Keratinocyte (primary cell): ENCODE results near the gene CDR2L. TPM values are rescaled to one million over a fixed set of nuclear protein-coding genes. Genes with fewer than 3 reads are reported as not detected.

ENCODE experiments used
- DNase-seq: peaks from one replicate; pipeline ENCODE4 v3.0.0-alpha.2; 2011; ENCODE audit warnings: low read depth, missing footprints, low spot score
- FAIRE-seq: peaks from 2 replicates; lab custom pipeline; 2011; peaks lifted over from hg19 to GRCh38; lab: Jason Lieb, UNC
- H2AFZ ChIP-seq: 2 replicates; pipeline ENCODE4 v1.6.0; 2012; ENCODE audit warnings: low read length, control low read depth, inconsistent platforms; ENCODE audit not compliant: control insufficient read depth
- H3K27ac ChIP-seq: 2 replicates; pipeline ENCODE4 v1.5.1; 2011; ENCODE audit warnings: low read length; ENCODE audit not compliant: control insufficient read depth, insufficient read depth
- H3K27me3 ChIP-seq: 3 replicates; pipeline ENCODE4 v1.6.0; 2011; ENCODE audit warnings: low read length; ENCODE audit not compliant: control insufficient read depth, insufficient read depth; ENCODE audit errors: extremely low read depth
- H3K36me3 ChIP-seq, 2 experiments: 2 replicates in 1 of 2; 3 replicates in 1 of 2; pipeline ENCODE4 v1.5.1; 2011; ENCODE audit warnings: low read length in 2 of 2, mild to moderate bottlenecking in 1 of 2; ENCODE audit not compliant: control insufficient read depth in 2 of 2, insufficient read depth in 2 of 2; ENCODE audit errors: extremely low read depth in 1 of 2
- H3K4me1 ChIP-seq: 3 replicates; pipeline ENCODE4 v1.5.1; 2011; ENCODE audit warnings: low read length; ENCODE audit not compliant: control insufficient read depth, insufficient read depth; ENCODE audit errors: extremely low read depth
- H3K4me2 ChIP-seq: 3 replicates; pipeline ENCODE4 v1.6.0; 2011; ENCODE audit warnings: low read depth, low read length; ENCODE audit not compliant: control insufficient read depth, insufficient read depth; ENCODE audit errors: extremely low read depth
- H3K4me3 ChIP-seq, 3 experiments: fragments of 200-600 bp in 1 of 3; sonication (generic) in 1 of 3; 2 replicates in 2 of 3; 3 replicates in 1 of 3; pipeline ENCODE4 v1.5.1; 2011 to 2016; ENCODE audit warnings: low read length in 3 of 3, mild to moderate bottlenecking in 3 of 3, control low read depth in 2 of 3, inconsistent platforms in 1 of 3, low read depth in 1 of 3, mixed read lengths in 1 of 3, mixed run types in 1 of 3, moderate library complexity in 1 of 3; ENCODE audit not compliant: control insufficient read depth in 2 of 3, insufficient read depth in 2 of 3; ENCODE audit errors: extremely low read depth in 1 of 3
- H3K79me2 ChIP-seq: 2 replicates; pipeline ENCODE4 v1.6.0; 2012; ENCODE audit warnings: low read length; ENCODE audit not compliant: control insufficient read depth, insufficient read depth
- H3K9ac ChIP-seq: 3 replicates; pipeline ENCODE4 v1.6.0; 2011; ENCODE audit warnings: low read length; ENCODE audit not compliant: control insufficient read depth, insufficient read depth; ENCODE audit errors: extremely low read depth
- H3K9me1 ChIP-seq: 3 replicates; pipeline ENCODE4 v1.6.0; 2011; ENCODE audit warnings: low read length; ENCODE audit not compliant: control insufficient read depth, insufficient read depth; ENCODE audit errors: extremely low read depth
- H3K9me3 ChIP-seq: 2 replicates; pipeline ENCODE4 v1.5.1; 2012; ENCODE audit warnings: low read depth, low read length; ENCODE audit not compliant: control insufficient read depth
- H4K20me1 ChIP-seq: 3 replicates; pipeline ENCODE4 v1.6.0; 2011; ENCODE audit warnings: low read length; ENCODE audit not compliant: control insufficient read depth, insufficient read depth; ENCODE audit errors: extremely low read depth
- CTCF ChIP-seq, 3 experiments: IDR thresholded peaks in 1 of 3; conservative IDR thresholded peaks in 1 of 3; optimal IDR thresholded peaks in 1 of 3; 2 replicates in 2 of 3; 3 replicates in 1 of 3; pipeline versions ENCODE3 to v1.5.1; 2011; ENCODE audit warnings: low read length in 3 of 3, mild to moderate bottlenecking in 3 of 3, moderate library complexity in 2 of 3, control low read depth in 1 of 3, inconsistent platforms in 1 of 3; ENCODE audit not compliant: insufficient read depth in 2 of 3; ENCODE audit errors: extremely low read depth in 1 of 3
- EZH2 ChIP-seq: IDR thresholded peaks from one replicate; pipeline ENCODE4 v1.6.1; 2012; ENCODE audit warnings: inconsistent platforms, mild to moderate bottlenecking, low read length, moderate library complexity
- dilution Hi-C: fragments of 300-500 bp; cut with MboI; formaldehyde crosslinking; loops from one replicate; pipeline ENCODE4 v1.7.0; 2020; ENCODE audit warnings: low sequenced_read_pairs; ENCODE audit not compliant: extremely low pct_ligation_motif_present
- polyA plus RNA-seq, 5 experiments: library from polyadenylated mRNA; depleted of rRNA in 3 of 5; stranded (reverse) in 3 of 5; stranded (forward) in 1 of 5; unstranded in 1 of 5; fragments of >200 nt; gene quantifications; 1 replicate in 1 of 5; 2 replicates in 3 of 5; 3 replicates in 1 of 5; pipeline versions ENCODE4 v1.2.1 to v1.2.3, GENCODE V29; 2011 to 2012; ENCODE audit warnings: missing spikeins in 2 of 5, low read depth in 1 of 5, low replicate concordance in 1 of 5

The CDR2L gene
- polyA plus RNA-seq, 1 donor (not counting 4 experiments of a cell fraction or from before 2014, with no cell fraction given): 7.1 TPM

- no peaks in the 10 kb centered on the region for H3K9me1 ChIP-seq
- no peak for DNase-seq
- peaks cover 15% of the 10 kb centered on the region for H3K4me1 ChIP-seq
- H3K27me3 ChIP-seq: peaks cover 32% of the 10 kb centered on the region
- H3K79me2 ChIP-seq: no peaks in the 10 kb centered on the region
- no peak overlapping the region for H3K4me3 ChIP-seq
- no peaks in the 10 kb centered on the region for H3K36me3 ChIP-seq
- no peak overlapping the region for H3K9ac ChIP-seq
- no peak overlapping the region for H3K4me2 ChIP-seq
- no peaks in the 10 kb centered on the region for H3K9me3 ChIP-seq
- H3K27ac ChIP-seq: no peak overlapping the region
- TF ChIP-seq CTCF (optimal IDR thresholded peaks at IDR 0.05 in 1 of 3, IDR thresholded peaks at IDR 0.05 in 1 of 3, conservative IDR thresholded peaks at IDR 0.05 in 1 of 3; ENCODE audit: extremely low read depth in 1 of 3, insufficient read depth in 2 of 3, low read length in 3 of 3) (no peak), EZH2 (no peak)
- no peak for FAIRE-seq
- H4K20me1 ChIP-seq: no peaks in the 10 kb centered on the region
- dilution Hi-C loops: no loop called here
- no peak overlapping the region for H2AFZ ChIP-seq
Observed at GRCh38 chr17:74939534-74939933, 47.9 kb upstream of the CDR2L start.

- TF ChIP-seq EZH2 (no peak), CTCF (optimal IDR thresholded peaks at IDR 0.05 in 1 of 3, IDR thresholded peaks at IDR 0.05 in 1 of 3, conservative IDR thresholded peaks at IDR 0.05 in 1 of 3; ENCODE audit: extremely low read depth in 1 of 3, insufficient read depth in 2 of 3, low read length in 3 of 3) (no peak)
- Histone ChIP-seq H3K27ac (no peak overlapping the region), H3K36me3 (no peaks in the 10 kb centered on the region), H3K79me2 (no peaks in the 10 kb centered on the region), H3K4me3 (no peak overlapping the region), H3K9ac (no peak overlapping the region), H3K4me1 (peaks cover 19% of the 10 kb centered on the region), H3K9me3 (no peaks in the 10 kb centered on the region), H2AFZ (no peak overlapping the region), H4K20me1 (no peaks in the 10 kb centered on the region), H3K27me3 (peaks cover 20% of the 10 kb centered on the region), H3K4me2 (no peak overlapping the region), H3K9me1 (no peaks in the 10 kb centered on the region)
- dilution Hi-C loops: no loop called here
- FAIRE-seq: no peak
- DNase-seq: no peak
Observed at GRCh38 chr17:74941128-74941725, 46.2 kb upstream of the CDR2L start.
